HL-60 (cell line): Measurements from ENCODE around the gene GOLGB1.
A peak's percentile ranks its signal among the peaks of the same experiment; 100 is the strongest.
"Not testable (repeated sequence)": the region's sequence is repeated elsewhere in the genome, so short reads cannot be mapped to it uniquely, and the experiment has no call there.

Experiments used
- DNase-seq, 2 experiments: peaks; one replicate each; pipeline ENCODE4 v3.0.0-alpha.2; 2010 to 2020; ENCODE audit warnings: low read depth in 1 of 2, low spot score in 1 of 2
- H3K27ac ChIP-seq: fragments of 250-450 bp; sonication (Bioruptor Pico); replicated peaks from 2 replicates; pipeline ENCODE4 v1.5.1; 2020; ENCODE audit warnings: mild to moderate bottlenecking, moderate library complexity
- H3K27me3 ChIP-seq: fragments of 250-450 bp; sonication (Bioruptor Pico); 2 replicates; pipeline ENCODE4 v1.5.1; 2021; ENCODE audit warnings: mild to moderate bottlenecking, moderate library complexity; ENCODE audit not compliant: insufficient read depth, poor library complexity, severe bottlenecking
- H3K4me3 ChIP-seq: replicated peaks from 2 replicates; pipeline ENCODE4 v1.5.1; 2011; ENCODE audit warnings: mild to moderate bottlenecking, control low read depth, low read length; ENCODE audit not compliant: insufficient read depth
- CTCF ChIP-seq: IDR thresholded peaks from one replicate; pipeline ENCODE4 v1.5.1; 2011; ENCODE audit warnings: low read length, control low read depth, inconsistent platforms; ENCODE audit not compliant: insufficient read depth
- GABPA ChIP-seq: IDR thresholded peaks from 2 replicates; pipeline ENCODE4 v1.6.1; 2012; ENCODE audit warnings: low read depth
- POLR2AphosphoS5 ChIP-seq: IDR thresholded peaks from 2 replicates; pipeline ENCODE4 v1.6.1; 2012; ENCODE audit warnings: low read depth
- REST ChIP-seq: IDR thresholded peaks from 2 replicates; pipeline ENCODE4 v1.6.1; 2012; ENCODE audit warnings: low read depth; ENCODE audit not compliant: insufficient replicate concordance
- SPI1 ChIP-seq: IDR thresholded peaks from 2 replicates; pipeline ENCODE4 v1.6.1; 2012; ENCODE audit warnings: low read depth, mild to moderate bottlenecking, borderline replicate concordance

Gene GOLGB1

GRCh38 chr3:121750087-121750415 lies 510 bp upstream of the GOLGB1 start:
- peak overlapping the region; percentile 62 for H3K27ac ChIP-seq
- H3K27me3 ChIP-seq = no peaks in the 10 kb centered on the region
- TF ChIP-seq CTCF = no peak
- TF ChIP-seq REST = peak; percentile 30
- DNase-seq = no peak
- peak overlapping the region; percentile 87 for H3K4me3 ChIP-seq

GRCh38 chr3:121748680-121749275 lies 763 bp downstream of the GOLGB1 start:
- no peaks in the 10 kb centered on the region for H3K27me3 ChIP-seq
- peak in 1 of 2 experiments; percentile 62 for DNase-seq
- peak overlapping the region; percentile 93 for H3K27ac ChIP-seq
- TF ChIP-seq REST (no peak), GABPA (no peak), SPI1 (no peak), POLR2AphosphoS5 (no peak), CTCF (no peak)
- H3K4me3 ChIP-seq = peak overlapping the region; percentile 87

- DNase-seq = no peak
- Histone ChIP-seq H3K27ac (no peak overlapping the region), H3K4me3 (peak overlapping the region; percentile 87)
These were observed 1.6 kb downstream of the GOLGB1 start for GRCh38 chr3:121747976-121748375.

GRCh38 chr3:121743106-121743505 lies 6.4 kb downstream of the GOLGB1 start:
- H3K27ac ChIP-seq, H3K4me3 ChIP-seq, H3K27me3 ChIP-seq, DNase-seq: not testable (repeated sequence)

More at GRCh38 chr3:121747976-121748375, 1.6 kb downstream of the GOLGB1 start:
- H3K27me3 ChIP-seq = no peaks in the 10 kb centered on the region
- TF ChIP-seq CTCF (no peak), REST (no peak), SPI1 (no peak), POLR2AphosphoS5 (no peak), GABPA (no peak)
